A673 (cell line): ENCODE measurements around the gene APLN. TPM values are rescaled to one million over a fixed set of nuclear protein-coding genes. Genes with fewer than 3 reads are reported as not detected.

Source experiments
- BruUV-seq: library from RNA; stranded (reverse); fragments of 400-500 nt; replicated peaks from 2 replicates; lab custom pipeline; 2021; lab: Mats Ljungman, UMichigan
- CTCF ChIA-PET: fragments of 300-600 bp; sonication (Branson Sonifier 250); formaldehyde crosslinking; loops from one replicate; lab custom pipeline; 2022; ENCODE audit warnings: antibody characterized with exemption; lab: Charles Lee
- POLR2A ChIA-PET: fragments of 300-600 bp; sonication (Branson Sonifier 250); formaldehyde crosslinking; loops from one replicate; lab custom pipeline; 2022; ENCODE audit warnings: antibody characterized with exemption; ENCODE audit not compliant: low non-redundant PET; lab: Charles Lee
- DNase-seq: peaks from one replicate; pipeline ENCODE4 v3.0.0-alpha.2; 2015; ENCODE audit warnings: low spot score
- H3K27ac ChIP-seq: fragments of 200-600 bp; sonication (generic); 2 replicates; pipeline ENCODE4 v1.5.1; 2016; ENCODE audit warnings: mixed run types, low read depth, mild to moderate bottlenecking, mixed read lengths, antibody characterized with exemption, low read length; ENCODE audit not compliant: poor library complexity, severe bottlenecking
- H3K27me3 ChIP-seq: fragments of 200-600 bp; sonication (generic); replicated peaks from 2 replicates; pipeline ENCODE4 v1.6.1; 2017; ENCODE audit warnings: mixed run types, low read depth, mild to moderate bottlenecking, mixed read lengths, antibody characterized with exemption, low read length; ENCODE audit not compliant: insufficient read depth, poor library complexity
- H3K36me3 ChIP-seq: fragments of 200-600 bp; sonication (generic); 2 replicates; pipeline ENCODE4 v1.6.1; 2016; ENCODE audit warnings: mixed run types, mild to moderate bottlenecking, mixed read lengths, antibody characterized with exemption, low read length; ENCODE audit not compliant: insufficient read depth, poor library complexity, severe bottlenecking
- H3K4me1 ChIP-seq: fragments of 200-600 bp; sonication (generic); 2 replicates; pipeline ENCODE4 v1.6.1; 2017; ENCODE audit warnings: mixed run types, mild to moderate bottlenecking, mixed read lengths, antibody characterized with exemption, low read length; ENCODE audit not compliant: insufficient read depth, poor library complexity, severe bottlenecking
- H3K4me3 ChIP-seq: fragments of 200-600 bp; sonication (generic); 2 replicates; pipeline ENCODE4 v1.5.1; 2016; ENCODE audit warnings: low read depth, mixed run types, mild to moderate bottlenecking, mixed read lengths, low read length; ENCODE audit not compliant: poor library complexity, severe bottlenecking
- H3K9me3 ChIP-seq: fragments of 200-600 bp; sonication (generic); 2 replicates; pipeline ENCODE4 v1.6.1; 2016; ENCODE audit warnings: mixed run types, low read depth, mild to moderate bottlenecking, mixed read lengths, antibody characterized with exemption, low read length; ENCODE audit not compliant: poor library complexity, severe bottlenecking
- CTCF ChIP-seq: fragments of 300-800, 200-600 bp; sonication (generic); conservative IDR thresholded peaks from 2 replicates; pipeline ENCODE4 v1.5.1; 2017; ENCODE audit warnings: low read depth, mild to moderate bottlenecking, antibody characterized with exemption, low read length, moderate library complexity, mixed read lengths
- EZH2 ChIP-seq: fragments of 200-600 bp; sonication (generic); IDR thresholded peaks from 2 replicates; pipeline ENCODE4 v1.6.1; 2017; ENCODE audit warnings: borderline replicate concordance, low read depth, mild to moderate bottlenecking, mixed read lengths, antibody characterized with exemption, low read length; ENCODE audit not compliant: poor library complexity, severe bottlenecking
- intact Hi-C: fragments of 100-400 bp; cut with micrococcal nuclease; formaldehyde crosslinking; loops from one replicate; pipeline ENCODE4 v1.10.0; 2022; ENCODE audit not compliant: unreplicated experiment
- total RNA-seq: library from RNA; stranded (reverse); gene quantifications from 2 replicates; pipeline ENCODE4 v1.2.3, GENCODE V29; 2021

Gene APLN
- total RNA-seq, 1 experiment from 2014 or later, result 0.34 TPM

GRCh38 chrX:129622757-129623301 is 31.9 kb downstream of the APLN start:
- H3K4me3 ChIP-seq, result no peak overlapping the region
- ChIA-PET POLR2A (interaction anchor here (0.6 kb wide), 1 partner anchor 13 kb away, joined by 3 read pairs; no protein-coding TSS in a partner anchor), CTCF (no interaction called here)
- intact Hi-C loops, result no loop called here
- no peaks in the 10 kb centered on the region for H3K36me3 ChIP-seq
- TF ChIP-seq EZH2 (no peak), CTCF (no peak)
- peak; percentile 57 for DNase-seq
- BruUV-seq, result no TSS peak
- H3K9me3 ChIP-seq, result no peaks in the 10 kb centered on the region
- peak overlapping the region; percentile 23 for H3K27ac ChIP-seq
- H3K4me1 ChIP-seq, result no peaks in the 10 kb centered on the region
- no peaks in the 10 kb centered on the region for H3K27me3 ChIP-seq

GRCh38 chrX:129618997-129619396 is 35.8 kb downstream of the APLN start:
- no TSS peak for BruUV-seq
- intact Hi-C loops, result no loop called here
- Histone ChIP-seq H3K27ac (no peak overlapping the region), H3K36me3 (no peaks in the 10 kb centered on the region), H3K9me3 (no peaks in the 10 kb centered on the region), H3K27me3 (no peaks in the 10 kb centered on the region), H3K4me1 (no peaks in the 10 kb centered on the region), H3K4me3 (no peak overlapping the region)
- TF ChIP-seq EZH2, result no peak
- TF ChIP-seq CTCF, result no peak
- ChIA-PET POLR2A (no interaction called here), CTCF (no interaction called here)
- DNase-seq, result no peak

- Histone ChIP-seq H3K4me1 (no peaks in the 10 kb centered on the region), H3K27me3 (no peaks in the 10 kb centered on the region), H3K36me3 (no peaks in the 10 kb centered on the region), H3K4me3 (no peak overlapping the region), H3K9me3 (no peaks in the 10 kb centered on the region), H3K27ac (no peak overlapping the region)
- ChIA-PET POLR2A (interaction anchor here (0.6 kb wide), 1 partner anchor 118 kb away, joined by 3 read pairs; no protein-coding TSS in a partner anchor), CTCF (no interaction called here)
- intact Hi-C loops, result no loop called here
- TF ChIP-seq EZH2 (no peak), CTCF (no peak)
- BruUV-seq, result no TSS peak
- no peak for DNase-seq
Measured at GRCh38 chrX:129617420-129617819, 37.3 kb downstream of the APLN start.
